ENCODE measurements around the gene TMEM208. TPM values are rescaled to one million over a fixed set of nuclear protein-coding genes. Genes with fewer than 3 reads are reported as not detected.
A peak's percentile ranks its signal among the peaks of the same experiment; 100 is the strongest.

The TMEM208 gene
- polyA plus RNA-seq, 3 donors, result 45.4 to 130 (median 117) TPM

DNA sequence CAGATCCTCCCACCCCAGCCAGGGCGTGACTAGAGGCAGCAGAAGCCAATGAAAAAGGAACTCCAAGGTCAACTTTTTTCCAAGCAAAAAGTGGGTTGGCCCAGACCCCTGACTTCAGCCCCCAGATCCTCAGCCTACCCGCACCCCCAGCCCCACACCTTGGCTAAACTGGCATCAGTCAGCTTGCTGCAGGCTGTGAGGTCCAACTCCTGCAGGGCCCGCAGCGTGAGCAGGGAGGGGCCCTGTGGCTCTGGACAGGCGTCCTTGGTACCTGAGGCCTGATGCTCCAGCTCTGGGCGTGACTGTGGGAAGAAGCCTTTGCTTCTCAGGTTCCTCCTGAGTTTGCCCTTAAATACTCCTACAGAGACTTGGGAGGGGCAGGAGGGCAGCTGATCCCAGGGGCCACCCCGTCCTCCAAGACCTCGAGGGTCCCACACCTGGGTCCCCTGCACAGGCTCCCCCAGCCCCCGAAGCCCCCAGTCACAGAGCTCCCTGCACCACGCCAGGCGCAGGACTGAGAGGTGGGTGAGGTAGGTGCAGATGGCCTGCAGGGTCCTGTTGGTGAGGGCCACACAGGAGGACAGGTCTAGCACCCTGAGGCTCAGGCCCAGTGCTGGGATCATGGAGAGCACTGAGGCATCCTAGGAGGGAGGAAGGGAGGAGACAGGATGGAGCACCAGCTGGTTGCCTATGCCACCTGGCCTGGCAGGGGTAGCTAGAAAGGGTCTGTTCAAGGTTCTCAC is 18.6 kb upstream of the TMEM208 start:
- peaks cover 13 to 26% of the 10 kb centered on the region in 2 donors for H3K36me3 ChIP-seq (replicated peaks in 1 of 2; ENCODE audit: control insufficient read depth in 1 of 2, insufficient read depth in 2 of 2, low read length in 2 of 2)
- H3K36me3 Mint-ChIP-seq, result peaks cover 14 to 35% of the 10 kb centered on the region in 2 donors
- H4K20me1 ChIP-seq (ENCODE audit: insufficient read depth, low read length), result peaks cover 3% of the 10 kb centered on the region
- peak overlapping the region in 1 of 2 donors; percentile 12 for H3K27ac ChIP-seq (ENCODE audit: low read depth in 1 of 2, low read length in 2 of 2)
- no peaks in the 10 kb centered on the region for H3K27me3 ChIP-seq (ENCODE audit: control insufficient read depth in 2 of 2, insufficient read depth in 2 of 2, low read length in 2 of 2)
- peak overlapping the region in 1 of 7 donors; percentile 41 for H3K27ac Mint-ChIP-seq
- H3K4me2 ChIP-seq (replicated peaks; ENCODE audit: extremely low read depth, low read length, poor library complexity, severe bottlenecking), result no peak overlapping the region
- no peak for DNase-seq
- peaks cover 6% of the 10 kb centered on the region for H3K4me1 Mint-ChIP-seq
- no peak overlapping the region for H3K9ac ChIP-seq (ENCODE audit: insufficient read depth, low read length, poor library complexity, severe bottlenecking)
- H3K9me3 Mint-ChIP-seq, result peaks cover 0 to 2% (median 0%) of the 10 kb centered on the region in 7 donors
- no peaks in the 10 kb centered on the region for H3K79me2 ChIP-seq (ENCODE audit: insufficient read depth, low read length)
- H2AFZ ChIP-seq (ENCODE audit: insufficient read depth, low read depth, low read length, poor library complexity, severe bottlenecking), result no peak overlapping the region
- TF ChIP-seq, protein P1, sequence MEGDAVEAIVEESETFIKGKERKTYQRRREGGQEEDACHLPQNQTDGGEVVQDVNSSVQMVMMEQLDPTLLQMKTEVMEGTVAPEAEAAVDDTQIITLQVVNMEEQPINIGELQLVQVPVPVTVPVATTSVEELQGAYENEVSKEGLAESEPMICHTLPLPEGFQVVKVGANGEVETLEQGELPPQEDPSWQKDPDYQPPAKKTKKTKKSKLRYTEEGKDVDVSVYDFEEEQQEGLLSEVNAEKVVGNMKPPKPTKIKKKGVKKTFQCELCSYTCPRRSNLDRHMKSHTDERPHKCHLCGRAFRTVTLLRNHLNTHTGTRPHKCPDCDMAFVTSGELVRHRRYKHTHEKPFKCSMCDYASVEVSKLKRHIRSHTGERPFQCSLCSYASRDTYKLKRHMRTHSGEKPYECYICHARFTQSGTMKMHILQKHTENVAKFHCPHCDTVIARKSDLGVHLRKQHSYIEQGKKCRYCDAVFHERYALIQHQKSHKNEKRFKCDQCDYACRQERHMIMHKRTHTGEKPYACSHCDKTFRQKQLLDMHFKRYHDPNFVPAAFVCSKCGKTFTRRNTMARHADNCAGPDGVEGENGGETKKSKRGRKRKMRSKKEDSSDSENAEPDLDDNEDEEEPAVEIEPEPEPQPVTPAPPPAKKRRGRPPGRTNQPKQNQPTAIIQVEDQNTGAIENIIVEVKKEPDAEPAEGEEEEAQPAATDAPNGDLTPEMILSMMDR (IDR thresholded peaks at IDR 0.05), result no peak
- intact Hi-C loops (cut with micrococcal nuclease), result no loop called here
- H3K27me3 Mint-ChIP-seq (ENCODE audit: low read depth in 3 of 3), result peaks cover 0 to 9% (median 5%) of the 10 kb centered on the region in 3 donors
- H3K4me1 ChIP-seq (ENCODE audit: control insufficient read depth in 1 of 2, insufficient read depth in 2 of 2, low read length in 2 of 2), result no peaks in the 10 kb centered on the region
- H3K4me3 ChIP-seq (replicated peaks in 1 of 3; ENCODE audit: low read depth in 2 of 3, low read length in 3 of 3), result no peak overlapping the region
- 90% methylated on average over 4 of the region's 11 CpGs for WGBS (ENCODE audit: insufficient coverage)
- no peaks in the 10 kb centered on the region for H3K9me3 ChIP-seq (replicated peaks in 1 of 2; ENCODE audit: control insufficient read depth in 1 of 2, insufficient read depth in 1 of 2, low read length in 2 of 2)
- H3K4me3 Mint-ChIP-seq, result no peak overlapping the region

DNA sequence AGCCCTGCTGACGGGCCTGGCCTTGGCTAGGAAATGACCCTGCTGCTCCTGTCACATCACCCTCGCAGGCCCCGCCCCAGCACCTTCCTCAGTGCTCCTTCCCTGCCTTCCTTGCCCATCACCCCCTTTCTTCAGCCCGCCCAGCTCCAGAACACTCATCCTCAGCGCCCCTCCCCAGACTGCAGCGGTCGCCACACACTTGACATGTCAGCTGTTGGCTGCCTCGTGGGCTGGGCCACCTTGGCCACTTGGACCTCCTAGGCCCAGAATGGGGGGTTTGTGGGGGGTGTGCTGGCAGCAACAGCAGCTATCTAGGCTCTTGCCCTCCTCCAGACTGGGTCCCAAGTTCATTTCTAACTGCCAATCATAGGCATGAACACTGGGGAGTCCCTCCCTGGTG is 17.4 kb upstream of the TMEM208 start:
- peaks cover 0 to 9% (median 5%) of the 10 kb centered on the region in 3 donors for H3K27me3 Mint-ChIP-seq (ENCODE audit: low read depth in 3 of 3)
- Histone ChIP-seq H4K20me1 (ENCODE audit: insufficient read depth, low read length) (no peaks in the 10 kb centered on the region), H3K4me2 (replicated peaks; ENCODE audit: extremely low read depth, low read length, poor library complexity, severe bottlenecking) (no peak overlapping the region), H2AFZ (ENCODE audit: insufficient read depth, low read depth, low read length, poor library complexity, severe bottlenecking) (no peak overlapping the region), H3K27me3 (ENCODE audit: control insufficient read depth in 2 of 2, insufficient read depth in 2 of 2, low read length in 2 of 2) (no peaks in the 10 kb centered on the region), H3K79me2 (ENCODE audit: insufficient read depth, low read length) (no peaks in the 10 kb centered on the region), H3K27ac (ENCODE audit: low read depth in 1 of 2, low read length in 2 of 2) (no peak overlapping the region), H3K9ac (ENCODE audit: insufficient read depth, low read length, poor library complexity, severe bottlenecking) (no peak overlapping the region), H3K4me3 (replicated peaks in 1 of 3; ENCODE audit: low read depth in 2 of 3, low read length in 3 of 3) (no peak overlapping the region), H3K4me1 (ENCODE audit: control insufficient read depth in 1 of 2, insufficient read depth in 2 of 2, low read length in 2 of 2) (no peaks in the 10 kb centered on the region), H3K36me3 (replicated peaks in 1 of 2; ENCODE audit: control insufficient read depth in 1 of 2, insufficient read depth in 2 of 2, low read length in 2 of 2) (peaks cover 6 to 14% of the 10 kb centered on the region in 2 donors), H3K9me3 (replicated peaks in 1 of 2; ENCODE audit: control insufficient read depth in 1 of 2, insufficient read depth in 1 of 2, low read length in 2 of 2) (no peaks in the 10 kb centered on the region)
- peaks cover 6% of the 10 kb centered on the region for H3K4me1 Mint-ChIP-seq
- WGBS (ENCODE audit: insufficient coverage), result 83% methylated on average over 1 of the region's 8 CpGs
- H3K36me3 Mint-ChIP-seq, result peaks cover 8 to 23% of the 10 kb centered on the region in 2 donors
- TF ChIP-seq, protein P1 (IDR thresholded peaks at IDR 0.05), result no peak
- no peak for DNase-seq
- H3K4me3 Mint-ChIP-seq, result peak overlapping the region in 1 of 2 donors; percentile 39
- no peak overlapping the region for H3K27ac Mint-ChIP-seq
- intact Hi-C loops (cut with micrococcal nuclease), result no loop called here
- peaks cover 0 to 2% (median 0%) of the 10 kb centered on the region in 7 donors for H3K9me3 Mint-ChIP-seq

Data from CD14-positive monocyte (primary cell).